PFSK-1 (cell line): ENCODE results near the gene CAPN10.

Experiments
- FOXP2 ChIP-seq: optimal IDR thresholded peaks from 2 replicates; pipeline ENCODE3; 2011; ENCODE audit warnings: borderline replicate concordance, control low read depth, inconsistent platforms; ENCODE audit not compliant: insufficient read depth; ENCODE audit errors: extremely low read length, extremely low read depth
- POLR2AphosphoS5 ChIP-seq: IDR thresholded peaks from 2 replicates; pipeline ENCODE4 v1.6.1; 2012; ENCODE audit warnings: low read depth, mild to moderate bottlenecking, control low read depth, low read length, moderate library complexity
- SIN3A ChIP-seq: IDR thresholded peaks from 2 replicates; pipeline ENCODE4 v1.6.1; 2012; ENCODE audit warnings: mild to moderate bottlenecking, low read length, moderate library complexity, borderline replicate concordance; ENCODE audit not compliant: insufficient read depth
- TAF1 ChIP-seq: IDR thresholded peaks from 2 replicates; pipeline ENCODE4 v1.6.1; 2012; ENCODE audit warnings: low read length, control low read depth, borderline replicate concordance; ENCODE audit not compliant: insufficient read depth
- TF ChIP-seq, protein P1 (sequence below), 2 experiments: IDR thresholded peaks; 2 replicates each; pipeline versions ENCODE4 v1.6.1 to v1.8.0; 2011 to 2012; ENCODE audit warnings: low read depth in 2 of 2, low read length in 2 of 2, control low read depth in 1 of 2, inconsistent platforms in 1 of 2, mild to moderate bottlenecking in 1 of 2, moderate library complexity in 1 of 2; ENCODE audit not compliant: insufficient read depth in 1 of 2

DNA sequence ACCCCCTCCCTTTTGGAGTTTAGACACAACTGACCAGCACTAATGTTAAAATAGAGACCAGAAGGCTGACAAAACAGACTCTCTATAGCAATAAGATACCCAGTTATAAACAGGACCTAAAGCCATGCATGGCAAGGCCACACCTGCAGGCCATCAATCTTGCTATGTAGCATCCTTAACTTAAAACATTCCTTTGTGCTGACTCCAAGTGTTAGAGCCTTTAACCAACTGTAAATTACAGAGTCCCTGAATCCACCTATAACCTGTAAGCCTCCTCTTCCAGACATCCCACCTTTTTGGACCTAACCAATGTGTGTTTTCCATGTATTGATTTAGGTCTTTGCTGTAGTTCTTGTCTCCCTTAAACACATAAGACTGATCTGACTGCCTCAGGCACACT is 46.6 kb upstream of the CAPN10 start:
- TF ChIP-seq, protein P1, sequence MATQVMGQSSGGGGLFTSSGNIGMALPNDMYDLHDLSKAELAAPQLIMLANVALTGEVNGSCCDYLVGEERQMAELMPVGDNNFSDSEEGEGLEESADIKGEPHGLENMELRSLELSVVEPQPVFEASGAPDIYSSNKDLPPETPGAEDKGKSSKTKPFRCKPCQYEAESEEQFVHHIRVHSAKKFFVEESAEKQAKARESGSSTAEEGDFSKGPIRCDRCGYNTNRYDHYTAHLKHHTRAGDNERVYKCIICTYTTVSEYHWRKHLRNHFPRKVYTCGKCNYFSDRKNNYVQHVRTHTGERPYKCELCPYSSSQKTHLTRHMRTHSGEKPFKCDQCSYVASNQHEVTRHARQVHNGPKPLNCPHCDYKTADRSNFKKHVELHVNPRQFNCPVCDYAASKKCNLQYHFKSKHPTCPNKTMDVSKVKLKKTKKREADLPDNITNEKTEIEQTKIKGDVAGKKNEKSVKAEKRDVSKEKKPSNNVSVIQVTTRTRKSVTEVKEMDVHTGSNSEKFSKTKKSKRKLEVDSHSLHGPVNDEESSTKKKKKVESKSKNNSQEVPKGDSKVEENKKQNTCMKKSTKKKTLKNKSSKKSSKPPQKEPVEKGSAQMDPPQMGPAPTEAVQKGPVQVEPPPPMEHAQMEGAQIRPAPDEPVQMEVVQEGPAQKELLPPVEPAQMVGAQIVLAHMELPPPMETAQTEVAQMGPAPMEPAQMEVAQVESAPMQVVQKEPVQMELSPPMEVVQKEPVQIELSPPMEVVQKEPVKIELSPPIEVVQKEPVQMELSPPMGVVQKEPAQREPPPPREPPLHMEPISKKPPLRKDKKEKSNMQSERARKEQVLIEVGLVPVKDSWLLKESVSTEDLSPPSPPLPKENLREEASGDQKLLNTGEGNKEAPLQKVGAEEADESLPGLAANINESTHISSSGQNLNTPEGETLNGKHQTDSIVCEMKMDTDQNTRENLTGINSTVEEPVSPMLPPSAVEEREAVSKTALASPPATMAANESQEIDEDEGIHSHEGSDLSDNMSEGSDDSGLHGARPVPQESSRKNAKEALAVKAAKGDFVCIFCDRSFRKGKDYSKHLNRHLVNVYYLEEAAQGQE (IDR thresholded peaks at IDR 0.05; ENCODE audit: insufficient read depth in 1 of 2, low read depth in 2 of 2, low read length in 2 of 2) = no peak
- TF ChIP-seq SIN3A = no peak
- TF ChIP-seq POLR2AphosphoS5 = no peak
- no peak for TF ChIP-seq TAF1
- TF ChIP-seq FOXP2 = no peak
